ENCODE results near the gene TRA2A. TPM values are rescaled to one million over a fixed set of nuclear protein-coding genes. Genes with fewer than 3 reads are reported as not detected.

The TRA2A gene
- total and polyA plus RNA-seq, 9 of the 15 experiments (the other 6 are each of a cell fraction or from before 2014, with no cell fraction given): 22.7 to 210 (median 73.9) TPM

DNA sequence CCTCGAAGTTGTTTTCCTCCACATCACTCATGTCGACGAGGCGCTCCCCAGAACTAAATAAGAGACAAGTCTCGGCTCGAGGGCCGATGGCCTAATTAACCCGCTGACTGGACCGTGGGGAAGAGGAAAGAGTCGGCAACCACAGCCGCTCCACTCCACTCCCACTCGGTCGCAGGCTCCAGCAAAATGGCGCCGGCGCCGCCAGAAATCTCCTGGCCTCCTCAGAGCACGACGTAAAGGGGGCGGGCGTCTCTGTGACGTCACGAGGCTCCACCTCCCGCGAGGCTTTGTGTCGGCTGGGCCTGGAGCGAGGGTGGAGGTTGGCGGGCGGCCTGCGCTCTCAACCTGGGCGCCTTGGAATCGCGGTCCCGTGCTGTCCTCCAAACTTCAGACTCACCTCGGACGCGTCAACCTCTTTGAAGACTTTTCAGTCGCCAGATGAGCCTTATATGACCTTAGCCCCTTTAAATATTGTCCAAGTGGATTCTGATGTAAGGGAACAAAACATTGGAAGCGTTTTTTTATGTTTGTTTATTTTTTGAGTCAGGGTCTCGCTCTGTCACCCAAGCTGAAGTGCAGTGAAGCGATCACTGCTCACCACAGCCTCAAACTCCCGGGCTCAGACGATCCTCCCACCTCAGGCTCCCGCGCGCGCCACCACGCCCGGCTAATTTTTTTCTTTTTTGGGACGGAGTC lies at the start of gene TRA2A (continued):
- no peak for TF ChIP-seq ZNF707 (CRISPR knock-in tag; conservative IDR thresholded peaks at IDR 0.05)
- TF ChIP-seq, protein P1, sequence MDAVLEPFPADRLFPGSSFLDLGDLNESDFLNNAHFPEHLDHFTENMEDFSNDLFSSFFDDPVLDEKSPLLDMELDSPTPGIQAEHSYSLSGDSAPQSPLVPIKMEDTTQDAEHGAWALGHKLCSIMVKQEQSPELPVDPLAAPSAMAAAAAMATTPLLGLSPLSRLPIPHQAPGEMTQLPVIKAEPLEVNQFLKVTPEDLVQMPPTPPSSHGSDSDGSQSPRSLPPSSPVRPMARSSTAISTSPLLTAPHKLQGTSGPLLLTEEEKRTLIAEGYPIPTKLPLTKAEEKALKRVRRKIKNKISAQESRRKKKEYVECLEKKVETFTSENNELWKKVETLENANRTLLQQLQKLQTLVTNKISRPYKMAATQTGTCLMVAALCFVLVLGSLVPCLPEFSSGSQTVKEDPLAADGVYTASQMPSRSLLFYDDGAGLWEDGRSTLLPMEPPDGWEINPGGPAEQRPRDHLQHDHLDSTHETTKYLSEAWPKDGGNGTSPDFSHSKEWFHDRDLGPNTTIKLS (IDR thresholded peaks at IDR 0.05; ENCODE audit: borderline replicate concordance, low read depth): peak; percentile 83
- TF ChIP-seq ZNF224 (CRISPR knock-in tag; IDR thresholded peaks at IDR 0.05): no peak
- peak; percentile 95 for TF ChIP-seq TAF7 (tag; IDR thresholded peaks at IDR 0.05)
- TF ChIP-seq CC2D1A (IDR thresholded peaks at IDR 0.05): no peak
- TF ChIP-seq EWSR1 (IDR thresholded peaks at IDR 0.05; ENCODE audit: borderline replicate concordance, low read depth, partially characterized antibody): no peak
- TF ChIP-seq STAG1 (CRISPR knock-in tag; IDR thresholded peaks at IDR 0.05; ENCODE audit: borderline replicate concordance): no peak
- TF ChIP-seq E2F3 (CRISPR knock-in tag; IDR thresholded peaks at IDR 0.05): no peak
- no peak for TF ChIP-seq ZNF766 (CRISPR knock-in tag; conservative IDR thresholded peaks at IDR 0.05)
- TF ChIP-seq BHLHE40 (IDR thresholded peaks at IDR 0.05; ENCODE audit: low read length): peak; percentile 78
- TF ChIP-seq HLTF (IDR thresholded peaks at IDR 0.05): no peak
- peak; percentile 62 for TF ChIP-seq SMAD4 (CRISPR knock-in tag; conservative IDR thresholded peaks at IDR 0.05)
- no peak for TF ChIP-seq ZKSCAN3 (CRISPR knock-in tag; IDR thresholded peaks at IDR 0.05)
- TF ChIP-seq, protein P2, sequence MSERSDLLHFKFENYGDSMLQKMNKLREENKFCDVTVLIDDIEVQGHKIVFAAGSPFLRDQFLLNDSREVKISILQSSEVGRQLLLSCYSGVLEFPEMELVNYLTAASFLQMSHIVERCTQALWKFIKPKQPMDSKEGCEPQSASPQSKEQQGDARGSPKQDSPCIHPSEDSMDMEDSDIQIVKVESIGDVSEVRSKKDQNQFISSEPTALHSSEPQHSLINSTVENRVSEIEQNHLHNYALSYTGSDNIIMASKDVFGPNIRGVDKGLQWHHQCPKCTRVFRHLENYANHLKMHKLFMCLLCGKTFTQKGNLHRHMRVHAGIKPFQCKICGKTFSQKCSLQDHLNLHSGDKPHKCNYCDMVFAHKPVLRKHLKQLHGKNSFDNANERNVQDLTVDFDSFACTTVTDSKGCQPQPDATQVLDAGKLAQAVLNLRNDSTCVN (CRISPR knock-in tag; IDR thresholded peaks at IDR 0.05): no peak
- TF ChIP-seq, protein P3, sequence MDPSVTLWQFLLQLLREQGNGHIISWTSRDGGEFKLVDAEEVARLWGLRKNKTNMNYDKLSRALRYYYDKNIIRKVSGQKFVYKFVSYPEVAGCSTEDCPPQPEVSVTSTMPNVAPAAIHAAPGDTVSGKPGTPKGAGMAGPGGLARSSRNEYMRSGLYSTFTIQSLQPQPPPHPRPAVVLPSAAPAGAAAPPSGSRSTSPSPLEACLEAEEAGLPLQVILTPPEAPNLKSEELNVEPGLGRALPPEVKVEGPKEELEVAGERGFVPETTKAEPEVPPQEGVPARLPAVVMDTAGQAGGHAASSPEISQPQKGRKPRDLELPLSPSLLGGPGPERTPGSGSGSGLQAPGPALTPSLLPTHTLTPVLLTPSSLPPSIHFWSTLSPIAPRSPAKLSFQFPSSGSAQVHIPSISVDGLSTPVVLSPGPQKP (CRISPR knock-in tag; IDR thresholded peaks at IDR 0.05): no peak
- peak; percentile 33; the same call in 1 of the 2 replicates for TF ChIP-seq ZSCAN29 (IDR thresholded peaks at IDR 0.05)
- TF ChIP-seq HDAC1 (IDR thresholded peaks at IDR 0.05): no peak
- no peak for TF ChIP-seq ZNF316 (IDR thresholded peaks at IDR 0.05)
- TF ChIP-seq ZNF133 (CRISPR knock-in tag; IDR thresholded peaks at IDR 0.05): no peak
- no peak for TF ChIP-seq PPARD (CRISPR knock-in tag; IDR thresholded peaks at IDR 0.05)
- TF ChIP-seq DEAF1 (CRISPR knock-in tag; IDR thresholded peaks at IDR 0.05): no peak
- TF ChIP-seq RBM39 (optimal IDR thresholded peaks at IDR 0.05; ENCODE audit: low read depth, low read length): no peak
- no peak for TF ChIP-seq NFYB (IDR thresholded peaks at IDR 0.05; ENCODE audit: extremely low read depth, insufficient read length)
- no peak for TF ChIP-seq E2F1 (CRISPR knock-in tag; IDR thresholded peaks at IDR 0.05)

All from K562 (cell line).